MM.1S (cell line): ENCODE measurements around the gene UBAC2.

ENCODE experiments used
- DNase-seq: peaks from one replicate; pipeline ENCODE4 v3.0.0-alpha.2; 2015
- H2AFZ ChIP-seq: fragments of 300-600 bp; sonication (generic); 2 replicates; pipeline ENCODE4 v1.6.0; 2016; ENCODE audit warnings: antibody characterized with exemption, low read length
- H3F3A ChIP-seq: fragments of 300-600 bp; sonication (generic); 2 replicates; pipeline ENCODE4 v1.6.1; 2016; ENCODE audit warnings: mild to moderate bottlenecking, antibody characterized with exemption, low read length, moderate library complexity, mixed read lengths; ENCODE audit not compliant: insufficient read depth
- H3K27ac ChIP-seq: fragments of 300-600 bp; sonication (generic); 2 replicates; pipeline ENCODE4 v1.5.1; 2016; ENCODE audit warnings: mild to moderate bottlenecking, low read length
- H3K27me3 ChIP-seq: fragments of 300-600 bp; sonication (generic); replicated peaks from 2 replicates; pipeline ENCODE4 v1.6.0; 2016; ENCODE audit warnings: low read length; ENCODE audit not compliant: insufficient read depth
- H3K36me3 ChIP-seq: fragments of 300-600 bp; sonication (generic); replicated peaks from 2 replicates; pipeline ENCODE4 v1.6.1; 2016; ENCODE audit warnings: mild to moderate bottlenecking, low read length, mixed read lengths; ENCODE audit not compliant: insufficient read depth
- H3K4me1 ChIP-seq: fragments of 300-600 bp; sonication (generic); 2 replicates; pipeline ENCODE4 v1.6.1; 2016; ENCODE audit warnings: low read length, mixed read lengths
- H3K4me2 ChIP-seq: fragments of 300-600 bp; sonication (generic); 2 replicates; pipeline ENCODE4 v1.6.0; 2016; ENCODE audit warnings: low read depth, low read length
- H3K4me3 ChIP-seq: fragments of 300-600 bp; sonication (generic); 2 replicates; pipeline ENCODE4 v1.5.1; 2016; ENCODE audit warnings: low read length, mixed read lengths
- H3K79me2 ChIP-seq: fragments of 300-600 bp; sonication (generic); 2 replicates; pipeline ENCODE4 v1.6.1; 2016; ENCODE audit warnings: mixed run types, low read length, mixed read lengths
- H3K9ac ChIP-seq: fragments of 300-600 bp; sonication (generic); 2 replicates; pipeline ENCODE4 v1.6.1; 2016; ENCODE audit warnings: low read length, mixed read lengths
- H3K9me2 ChIP-seq: fragments of 300-600 bp; sonication (generic); replicated peaks from 2 replicates; pipeline ENCODE4 v1.6.1; 2016; ENCODE audit warnings: mild to moderate bottlenecking, low read length, mixed read lengths; ENCODE audit not compliant: insufficient read depth
- H3K9me3 ChIP-seq: fragments of 300-600 bp; sonication (generic); replicated peaks from 2 replicates; pipeline ENCODE4 v1.6.1; 2016; ENCODE audit warnings: mild to moderate bottlenecking, low read length, mixed read lengths; ENCODE audit not compliant: insufficient read depth
- H4K20me1 ChIP-seq: fragments of 300-600 bp; sonication (generic); 2 replicates; pipeline ENCODE4 v1.6.1; 2016; ENCODE audit warnings: mild to moderate bottlenecking, low read length, moderate library complexity, mixed read lengths; ENCODE audit not compliant: insufficient read depth
- EZH2 ChIP-seq: fragments of 300-600 bp; sonication (generic); optimal IDR thresholded peaks from 2 replicates; pipeline ENCODE3; 2017; ENCODE audit warnings: low read depth, mild to moderate bottlenecking, antibody characterized with exemption, low read length, mixed read lengths
- EZH2phosphoT487 ChIP-seq: fragments of 300-600 bp; sonication (generic); IDR thresholded peaks from 2 replicates; pipeline ENCODE4 v1.6.1; 2018; ENCODE audit warnings: antibody characterized with exemption, low read length
- TF ChIP-seq, protein P1 (sequence below): fragments of 300-600 bp; sonication (generic); IDR thresholded peaks from 2 replicates; pipeline ENCODE4 v1.5.1; 2016; ENCODE audit warnings: antibody characterized with exemption, low read length, mixed read lengths

Gene UBAC2

DNA sequence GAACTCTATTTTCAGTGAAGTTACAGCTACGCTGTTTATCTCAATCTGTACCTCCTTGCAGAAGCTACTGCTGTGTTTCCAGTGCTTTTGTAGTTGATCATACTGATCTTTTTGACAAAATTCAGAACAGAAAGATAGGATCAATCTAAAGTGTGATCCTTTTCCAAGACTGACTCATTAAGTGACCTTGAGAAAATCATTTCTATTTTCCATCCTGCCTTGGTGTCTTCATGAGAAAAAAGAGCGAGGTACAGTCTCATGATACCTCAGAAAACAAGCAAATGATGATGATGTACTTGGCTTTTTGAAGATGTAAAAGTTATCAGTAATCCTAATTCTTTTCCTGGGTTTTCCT lies 152.6 kb downstream of the UBAC2 start:
- no peaks in the 10 kb centered on the region for H3K79me2 ChIP-seq
- H3K36me3 ChIP-seq: no peaks in the 10 kb centered on the region
- H3K27me3 ChIP-seq: no peaks in the 10 kb centered on the region
- no peak overlapping the region for H2AFZ ChIP-seq
- no peak overlapping the region for H3K4me2 ChIP-seq
- peaks cover 10% of the 10 kb centered on the region for H3F3A ChIP-seq
- H3K4me3 ChIP-seq: no peak overlapping the region
- H3K9me3 ChIP-seq: no peaks in the 10 kb centered on the region
- DNase-seq: no peak
- no peak overlapping the region for H3K9ac ChIP-seq
- H3K27ac ChIP-seq: no peak overlapping the region
- TF ChIP-seq, protein P1, sequence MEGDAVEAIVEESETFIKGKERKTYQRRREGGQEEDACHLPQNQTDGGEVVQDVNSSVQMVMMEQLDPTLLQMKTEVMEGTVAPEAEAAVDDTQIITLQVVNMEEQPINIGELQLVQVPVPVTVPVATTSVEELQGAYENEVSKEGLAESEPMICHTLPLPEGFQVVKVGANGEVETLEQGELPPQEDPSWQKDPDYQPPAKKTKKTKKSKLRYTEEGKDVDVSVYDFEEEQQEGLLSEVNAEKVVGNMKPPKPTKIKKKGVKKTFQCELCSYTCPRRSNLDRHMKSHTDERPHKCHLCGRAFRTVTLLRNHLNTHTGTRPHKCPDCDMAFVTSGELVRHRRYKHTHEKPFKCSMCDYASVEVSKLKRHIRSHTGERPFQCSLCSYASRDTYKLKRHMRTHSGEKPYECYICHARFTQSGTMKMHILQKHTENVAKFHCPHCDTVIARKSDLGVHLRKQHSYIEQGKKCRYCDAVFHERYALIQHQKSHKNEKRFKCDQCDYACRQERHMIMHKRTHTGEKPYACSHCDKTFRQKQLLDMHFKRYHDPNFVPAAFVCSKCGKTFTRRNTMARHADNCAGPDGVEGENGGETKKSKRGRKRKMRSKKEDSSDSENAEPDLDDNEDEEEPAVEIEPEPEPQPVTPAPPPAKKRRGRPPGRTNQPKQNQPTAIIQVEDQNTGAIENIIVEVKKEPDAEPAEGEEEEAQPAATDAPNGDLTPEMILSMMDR: no peak
- TF ChIP-seq EZH2: no peak
- no peak for TF ChIP-seq EZH2phosphoT487
- H4K20me1 ChIP-seq: no peaks in the 10 kb centered on the region
- no peaks in the 10 kb centered on the region for H3K9me2 ChIP-seq
- peaks cover 23% of the 10 kb centered on the region for H3K4me1 ChIP-seq

DNA sequence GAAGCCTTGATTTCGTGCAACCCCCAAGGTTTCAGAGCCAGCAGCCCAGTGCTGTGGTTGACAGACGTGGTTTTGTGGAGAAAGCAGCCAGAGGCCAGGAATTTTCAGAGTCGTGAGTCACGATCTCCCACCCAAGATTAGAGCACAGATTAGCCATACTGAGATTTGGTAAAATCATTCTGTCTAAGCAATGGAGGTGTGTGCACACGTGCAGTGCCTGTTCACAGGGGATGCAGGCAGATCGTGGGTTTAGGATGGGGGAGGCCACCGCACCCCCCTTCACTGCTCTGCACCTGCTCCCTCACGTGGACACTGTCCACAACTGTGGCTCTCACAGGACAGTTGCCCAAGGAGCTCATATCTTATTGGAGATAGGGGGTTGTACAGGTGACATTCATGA lies 153.2 kb downstream of the UBAC2 start:
- Histone ChIP-seq H3K4me3 (no peak overlapping the region), H3K27ac (no peak overlapping the region), H3K36me3 (no peaks in the 10 kb centered on the region), H4K20me1 (no peaks in the 10 kb centered on the region), H3F3A (peaks cover 10% of the 10 kb centered on the region), H3K9ac (no peak overlapping the region), H3K4me2 (no peak overlapping the region), H3K79me2 (no peaks in the 10 kb centered on the region), H3K4me1 (peaks cover 23% of the 10 kb centered on the region), H3K9me3 (no peaks in the 10 kb centered on the region), H3K9me2 (no peaks in the 10 kb centered on the region), H2AFZ (no peak overlapping the region), H3K27me3 (no peaks in the 10 kb centered on the region)
- TF ChIP-seq EZH2: no peak
- DNase-seq: no peak

DNA sequence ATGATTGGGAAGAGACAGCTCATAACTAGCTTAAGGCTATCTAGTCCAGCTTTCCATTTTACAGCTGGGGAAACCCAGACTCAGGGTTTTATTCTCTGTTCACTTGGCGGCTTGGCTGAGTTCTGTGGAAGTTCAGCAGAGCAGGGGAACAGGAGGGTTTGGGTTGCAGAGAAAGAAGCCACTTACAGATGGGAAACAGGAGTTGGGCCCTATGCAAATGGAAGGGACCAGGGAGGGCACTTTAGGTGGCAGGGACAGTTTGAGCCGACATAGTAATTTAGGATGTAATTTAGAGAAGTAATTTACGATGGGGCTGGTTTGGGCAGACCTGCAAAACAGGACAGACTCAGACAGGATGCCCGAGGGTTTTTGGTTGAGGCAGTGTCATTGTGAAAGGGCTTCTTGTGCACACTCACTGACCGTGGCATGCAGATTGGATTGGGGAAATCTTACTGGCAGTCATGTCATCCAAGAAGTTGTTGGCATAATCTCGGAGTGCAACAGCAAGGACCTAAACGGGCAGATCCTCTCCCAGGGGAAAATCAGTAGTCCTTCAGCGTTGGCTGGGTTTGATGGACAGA lies 153.8 kb downstream of the UBAC2 start:
- Histone ChIP-seq H3K27me3 (no peaks in the 10 kb centered on the region), H4K20me1 (no peaks in the 10 kb centered on the region), H3K4me3 (no peak overlapping the region)

More for the DNA sequence above, 153.8 kb downstream of the UBAC2 start:
- Histone ChIP-seq H2AFZ (no peak overlapping the region), H3F3A (peaks cover 10% of the 10 kb centered on the region), H3K79me2 (no peaks in the 10 kb centered on the region), H3K36me3 (no peaks in the 10 kb centered on the region), H3K9ac (no peak overlapping the region), H3K4me2 (no peak overlapping the region), H3K9me3 (no peaks in the 10 kb centered on the region), H3K27ac (no peak overlapping the region), H3K4me1 (peaks cover 23% of the 10 kb centered on the region), H3K9me2 (no peaks in the 10 kb centered on the region)
- TF ChIP-seq EZH2phosphoT487: no peak
- TF ChIP-seq EZH2: no peak
- TF ChIP-seq, protein P1: no peak
- DNase-seq: no peak
